Omental fat pad (tissue), 4 donors: ENCODE results near the gene RNMT. TPM values are rescaled to one million over a fixed set of nuclear protein-coding genes. Genes with fewer than 3 reads are reported as not detected.

Experiments
- ATAC-seq: fragments of 150-250 bp; one replicate; pipeline ENCODE4 v1.9.1; 2016; ENCODE audit warnings: mild to moderate bottlenecking, moderate library complexity; ENCODE audit not compliant: low FRiP score
- DNase-seq: peaks from one replicate; pipeline ENCODE4 v3.0.0-alpha.2; 2019; ENCODE audit warnings: low spot score
- CTCF ChIP-seq, 3 donors: fragments of 450-650 bp; IDR thresholded peaks; one replicate each; pipeline ENCODE4 v1.5.1; 2016 to 2017; ENCODE audit warnings: antibody characterized with exemption in 3 of 3, mild to moderate bottlenecking in 3 of 3, moderate library complexity in 2 of 3
- total RNA-seq, 4 donors: library from RNA; depleted of rRNA; stranded (reverse); fragments of >200 nt; gene quantifications; one replicate each; pipeline ENCODE4 v1.1.0, GENCODE V29; 2016

Gene RNMT
- total RNA-seq, 4 donors from 2014 or later: 18.5 to 24.0 (median 21.9) TPM

GRCh38 chr18:13696961-13697360, 29.5 kb upstream of the RNMT start:
- DNase-seq: no peak
- ATAC-seq: no peak
- no peak for TF ChIP-seq CTCF (IDR thresholded peaks at IDR 0.05)

- ATAC-seq (no peak), DNase-seq (no peak)
- TF ChIP-seq CTCF (IDR thresholded peaks at IDR 0.05): no peak
Observed at GRCh38 chr18:13700153-13700552, 26.3 kb upstream of the RNMT start.

- ATAC-seq (no peak), DNase-seq (no peak)
- no peak for TF ChIP-seq CTCF (IDR thresholded peaks at IDR 0.05)
Observed at GRCh38 chr18:13703899-13704298, 22.6 kb upstream of the RNMT start.

- TF ChIP-seq CTCF (IDR thresholded peaks at IDR 0.05): no peak
- ATAC-seq (no peak), DNase-seq (no peak)
Observed at GRCh38 chr18:13710414-13710831, 16.1 kb upstream of the RNMT start.

- DNase-seq (no peak), ATAC-seq (no peak)
- TF ChIP-seq CTCF (IDR thresholded peaks at IDR 0.05): no peak
Observed at GRCh38 chr18:13712400-13713131, 13.9 kb upstream of the RNMT start.

- ATAC-seq (no peak), DNase-seq (no peak)
- TF ChIP-seq CTCF (IDR thresholded peaks at IDR 0.05): no peak
Observed at GRCh38 chr18:13713455-13714055, 12.9 kb upstream of the RNMT start.

GRCh38 chr18:13715330-13715729, 11.1 kb upstream of the RNMT start:
- DNase-seq (no peak), ATAC-seq (no peak)
- TF ChIP-seq CTCF (IDR thresholded peaks at IDR 0.05): no peak
